Activated CD4-positive, alpha-beta T cell treated with anti-CD3 and anti-CD28 coated beads, Interleukin-2, amount 10 ng/mL, durations not matched to agents 7 days and 5 days (primary cell): ENCODE measurements around the gene SLC9C1. TPM values are rescaled to one million over a fixed set of nuclear protein-coding genes. Genes with fewer than 3 reads are reported as not detected.

ENCODE experiments used
- CTCF ChIA-PET: fragments of 350-600 bp; sonication (Branson Sonifier 250); formaldehyde crosslinking; loops from one replicate; lab custom pipeline; 2021; ENCODE audit warnings: antibody characterized with exemption; lab: Charles Lee
- POLR2A ChIA-PET: fragments of 350-600 bp; sonication (Branson Sonifier 250); formaldehyde crosslinking; loops from one replicate; lab custom pipeline; 2021; ENCODE audit warnings: antibody characterized with exemption; lab: Charles Lee
- DNase-seq: peaks from one replicate; pipeline ENCODE4 v3.0.0-alpha.2; 2020
- H3K27ac Mint-ChIP-seq: one replicate; pipeline ENCODE4 v1.8.0; 2021; ENCODE audit warnings: mild to moderate bottlenecking, moderate library complexity, mixed read lengths
- H3K27me3 Mint-ChIP-seq: one replicate; pipeline ENCODE4 v1.8.0; 2021; ENCODE audit warnings: mixed read lengths
- H3K36me3 Mint-ChIP-seq: one replicate; pipeline ENCODE4 v1.8.0; 2021; ENCODE audit warnings: low read depth, mixed read lengths
- H3K4me1 Mint-ChIP-seq: one replicate; pipeline ENCODE4 v1.8.0; 2021; ENCODE audit warnings: mixed read lengths
- H3K4me3 Mint-ChIP-seq: one replicate; pipeline ENCODE4 v1.8.0; 2021; ENCODE audit warnings: mild to moderate bottlenecking, moderate library complexity, mixed read lengths
- H3K9me3 Mint-ChIP-seq: one replicate; pipeline ENCODE4 v1.8.0; 2021; ENCODE audit warnings: mixed read lengths
- microRNA-seq: library from miRNA; unstranded; fragments of <30 nt; microRNA quantifications from one replicate; pipeline ENCODE4 v1.2.0, GENCODE V29; 2021; ENCODE audit warnings: borderline microRNAs expressed, borderline replicate concordance
- total RNA-seq, 2 experiments: library from RNA; stranded (reverse); gene quantifications; one replicate each; pipeline ENCODE4 v1.2.3, GENCODE V29; 2021

SLC9C1 gene
- total RNA-seq, 2 experiments from 2014 or later = not detected

DNA sequence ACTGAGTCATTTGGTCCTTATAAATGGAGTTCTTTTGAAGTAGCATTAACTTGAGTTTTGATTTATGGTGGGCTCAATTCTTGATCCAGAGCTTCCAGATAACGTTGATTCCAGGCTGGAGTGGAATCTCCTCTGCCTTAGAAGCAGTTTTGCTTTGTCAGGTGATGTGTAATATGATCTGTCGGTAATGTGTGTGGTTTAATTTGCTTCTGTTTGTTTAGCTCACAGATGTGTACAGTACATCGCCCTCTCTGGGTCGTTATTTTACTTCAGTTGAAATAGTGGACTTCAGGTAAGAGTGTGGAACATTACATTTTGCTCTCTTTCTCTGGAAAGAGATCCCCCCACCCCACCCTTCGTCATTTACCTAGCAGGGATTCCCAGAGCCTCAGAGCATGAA is 184.7 kb downstream of the SLC9C1 start:
- no peaks in the 10 kb centered on the region for H3K9me3 Mint-ChIP-seq
- ChIA-PET POLR2A (no interaction called here), CTCF (interaction anchor here (1.5 to 1.6 kb wide), 2 partner anchors 17 to 190 kb away, joined by 3 to 5 read pairs; no protein-coding TSS in a partner anchor)
- peaks cover 15% of the 10 kb centered on the region for H3K36me3 Mint-ChIP-seq
- DNase-seq = no peak
- peaks cover 11% of the 10 kb centered on the region for H3K4me1 Mint-ChIP-seq
- no peaks in the 10 kb centered on the region for H3K27me3 Mint-ChIP-seq
- no peak overlapping the region for H3K27ac Mint-ChIP-seq
- H3K4me3 Mint-ChIP-seq = no peak overlapping the region

DNA sequence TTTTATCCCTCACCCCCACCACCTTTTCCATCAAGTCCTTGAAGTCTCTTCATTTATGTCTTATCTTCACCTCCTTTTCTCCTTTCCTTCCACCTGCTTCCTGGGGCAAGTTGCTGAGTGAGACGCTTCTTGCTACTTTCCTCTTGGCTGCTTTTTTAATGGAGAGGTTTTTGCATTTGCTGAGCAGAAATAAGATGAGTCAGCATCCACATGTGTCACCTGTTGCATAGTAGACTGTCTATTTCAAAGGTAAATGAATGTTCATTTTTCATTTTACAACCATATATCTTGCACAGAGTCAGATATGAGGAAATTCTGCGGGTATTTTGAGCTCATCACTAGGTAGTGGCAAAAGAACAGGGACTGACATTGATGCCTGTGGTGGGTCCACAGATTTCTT is 189.2 kb downstream of the SLC9C1 start:
- CTCF ChIA-PET = interaction anchor here (1.7 kb wide), 1 partner anchor 18 kb away, joined by 3 read pairs; the partner anchor contains the start of gene C3orf52
- peaks cover 15% of the 10 kb centered on the region for H3K36me3 Mint-ChIP-seq
- no peaks in the 10 kb centered on the region for H3K27me3 Mint-ChIP-seq
- POLR2A ChIA-PET = no interaction called here
- no peaks in the 10 kb centered on the region for H3K4me1 Mint-ChIP-seq
- DNase-seq = no peak
- H3K4me3 Mint-ChIP-seq = no peak overlapping the region
- no peaks in the 10 kb centered on the region for H3K9me3 Mint-ChIP-seq
- H3K27ac Mint-ChIP-seq = no peak overlapping the region

DNA sequence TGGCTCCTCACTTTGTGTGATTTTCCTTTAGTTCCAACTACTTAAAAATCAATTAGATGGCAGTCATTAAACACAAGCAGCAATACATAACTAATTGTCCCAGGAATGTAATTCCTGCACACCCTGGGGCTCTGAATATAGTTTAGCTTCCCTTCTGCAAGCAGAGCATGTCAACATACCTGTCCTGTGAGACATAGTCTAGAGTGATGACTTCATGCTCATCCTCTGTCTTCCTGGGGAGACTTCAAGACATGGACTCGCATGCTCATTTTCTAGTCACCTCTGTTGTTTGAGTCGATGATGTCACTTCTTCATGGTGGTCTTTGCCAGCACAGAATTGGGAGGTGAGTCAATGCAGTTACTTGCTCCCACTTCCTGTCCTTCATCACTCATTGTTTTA is 192.1 kb downstream of the SLC9C1 start:
- Mint-ChIP-seq H3K27me3 (no peaks in the 10 kb centered on the region), H3K4me1 (no peaks in the 10 kb centered on the region), H3K36me3 (peaks cover 27% of the 10 kb centered on the region), H3K27ac (no peak overlapping the region), H3K4me3 (no peak overlapping the region), H3K9me3 (no peaks in the 10 kb centered on the region)
- no peak for DNase-seq
- ChIA-PET POLR2A (no interaction called here), CTCF (no interaction called here)

DNA sequence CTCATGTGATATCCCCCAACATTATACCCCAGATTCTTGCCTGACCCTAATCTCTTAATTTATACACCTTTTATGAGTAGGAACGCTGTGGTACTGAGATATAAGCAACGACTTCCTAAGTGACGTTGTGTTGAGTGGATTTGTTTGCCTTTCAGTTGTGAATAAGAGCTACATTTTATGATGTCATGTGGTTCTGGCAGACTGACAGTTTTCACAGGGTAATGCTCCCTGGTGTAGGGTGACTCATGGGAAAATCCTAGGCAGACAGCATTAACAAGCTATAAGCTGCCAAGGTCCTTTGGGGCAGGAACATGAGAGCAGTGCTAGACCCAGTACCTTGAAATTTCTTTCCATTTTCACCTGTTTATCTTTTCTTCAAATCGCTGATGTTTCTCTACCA is 196.6 kb downstream of the SLC9C1 start:
- no peak for DNase-seq
- POLR2A ChIA-PET = no interaction called here
- H3K27me3 Mint-ChIP-seq = no peaks in the 10 kb centered on the region
- H3K27ac Mint-ChIP-seq = no peak overlapping the region
- no peaks in the 10 kb centered on the region for H3K9me3 Mint-ChIP-seq
- H3K4me3 Mint-ChIP-seq = no peak overlapping the region
- CTCF ChIA-PET = interaction anchor here (0.7 to 1.8 kb wide), 2 partner anchors 9 to 10 kb away, joined by 3 to 5 read pairs; partner anchors contain the start of gene C3orf52
- peaks cover 42% of the 10 kb centered on the region for H3K36me3 Mint-ChIP-seq
- H3K4me1 Mint-ChIP-seq = peaks cover 16% of the 10 kb centered on the region

DNA sequence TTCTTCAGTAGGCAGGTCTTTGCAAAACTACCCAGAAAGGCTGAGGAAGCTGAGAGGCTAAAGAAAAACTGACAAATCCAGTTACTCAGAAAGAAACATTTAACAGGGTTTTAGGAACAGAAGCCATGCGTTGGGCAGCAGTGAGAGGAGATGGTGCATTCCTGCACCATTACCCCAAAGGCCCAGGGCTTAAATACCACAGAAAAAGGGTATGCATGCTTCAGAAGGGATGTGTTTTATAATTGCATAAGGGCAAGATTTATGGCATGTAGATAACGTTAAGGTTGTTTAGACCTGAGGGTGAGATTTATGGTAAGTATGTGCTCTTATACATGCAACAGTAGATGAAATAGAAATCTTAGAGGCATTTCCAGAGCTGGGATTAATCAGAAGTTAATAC is 197.8 kb downstream of the SLC9C1 start:
- Mint-ChIP-seq H3K27me3 (no peaks in the 10 kb centered on the region), H3K36me3 (peaks cover 46% of the 10 kb centered on the region), H3K4me3 (no peak overlapping the region), H3K27ac (no peak overlapping the region), H3K4me1 (peaks cover 23% of the 10 kb centered on the region), H3K9me3 (no peaks in the 10 kb centered on the region)
- POLR2A ChIA-PET = no interaction called here
- DNase-seq = no peak
- CTCF ChIA-PET = interaction anchor here (1.3 kb wide), 1 partner anchor 24 kb away, joined by 3 read pairs; no protein-coding TSS in a partner anchor

DNA sequence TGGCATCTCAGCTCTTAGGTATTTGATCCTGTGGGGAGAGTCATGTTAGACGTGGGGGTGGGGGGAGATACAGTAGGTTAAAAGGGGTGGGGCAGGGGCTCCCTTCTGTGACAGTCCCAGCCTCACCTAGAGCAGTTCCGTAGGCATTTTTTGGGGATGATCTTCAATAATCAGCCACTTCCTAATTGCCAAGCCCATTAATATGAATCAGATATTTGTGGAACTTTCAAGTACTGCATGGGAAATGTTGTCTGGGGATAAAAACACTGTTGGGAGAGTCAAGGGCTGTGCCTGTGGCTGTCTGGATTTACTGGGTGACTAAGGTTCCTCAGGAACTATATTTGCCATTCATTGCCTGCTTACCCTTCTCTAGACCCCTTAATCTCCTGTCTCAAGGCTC is 198.3 kb downstream of the SLC9C1 start:
- H3K4me3 Mint-ChIP-seq = no peak overlapping the region

DNA sequence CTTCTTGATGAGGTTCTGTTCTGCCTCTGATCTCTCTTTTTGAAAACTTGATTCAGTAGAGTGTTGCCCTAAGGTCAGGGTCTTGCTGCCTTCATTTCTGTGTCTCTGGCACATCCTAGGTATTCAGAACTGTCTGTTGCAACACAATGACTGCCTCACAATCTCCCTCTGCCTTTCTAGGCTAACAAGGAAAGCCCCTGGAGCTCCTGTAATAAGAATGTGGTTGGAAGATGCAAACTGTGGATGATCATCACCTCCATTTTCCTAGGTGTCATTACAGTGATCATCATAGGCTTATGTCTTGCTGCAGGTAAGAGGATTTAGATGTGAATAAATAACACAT is 200.9 kb downstream of the SLC9C1 start:
- H3K27me3 Mint-ChIP-seq = no peaks in the 10 kb centered on the region
- peaks cover 48% of the 10 kb centered on the region for H3K4me1 Mint-ChIP-seq
- no peak for DNase-seq
- no peak overlapping the region for H3K4me3 Mint-ChIP-seq
- ChIA-PET CTCF (interaction anchor here (1.0 to 1.6 kb wide), 2 partner anchors 16 to 18 kb away, joined by 3 to 5 read pairs; no protein-coding TSS in a partner anchor), POLR2A (no interaction called here)
- H3K27ac Mint-ChIP-seq = peak overlapping the region; percentile 34
- no peaks in the 10 kb centered on the region for H3K9me3 Mint-ChIP-seq
- H3K36me3 Mint-ChIP-seq = peaks cover 43% of the 10 kb centered on the region

More for the DNA sequence above, 198.3 kb downstream of the SLC9C1 start:
- H3K36me3 Mint-ChIP-seq = peaks cover 48% of the 10 kb centered on the region
- H3K27me3 Mint-ChIP-seq = no peaks in the 10 kb centered on the region
- no peak for DNase-seq
- POLR2A ChIA-PET = no interaction called here
- no peak overlapping the region for H3K27ac Mint-ChIP-seq
- H3K4me1 Mint-ChIP-seq = peaks cover 27% of the 10 kb centered on the region
- H3K9me3 Mint-ChIP-seq = no peaks in the 10 kb centered on the region
- CTCF ChIA-PET = interaction anchor here (1.3 kb wide), 1 partner anchor 23 kb away, joined by 3 read pairs; no protein-coding TSS in a partner anchor

DNA sequence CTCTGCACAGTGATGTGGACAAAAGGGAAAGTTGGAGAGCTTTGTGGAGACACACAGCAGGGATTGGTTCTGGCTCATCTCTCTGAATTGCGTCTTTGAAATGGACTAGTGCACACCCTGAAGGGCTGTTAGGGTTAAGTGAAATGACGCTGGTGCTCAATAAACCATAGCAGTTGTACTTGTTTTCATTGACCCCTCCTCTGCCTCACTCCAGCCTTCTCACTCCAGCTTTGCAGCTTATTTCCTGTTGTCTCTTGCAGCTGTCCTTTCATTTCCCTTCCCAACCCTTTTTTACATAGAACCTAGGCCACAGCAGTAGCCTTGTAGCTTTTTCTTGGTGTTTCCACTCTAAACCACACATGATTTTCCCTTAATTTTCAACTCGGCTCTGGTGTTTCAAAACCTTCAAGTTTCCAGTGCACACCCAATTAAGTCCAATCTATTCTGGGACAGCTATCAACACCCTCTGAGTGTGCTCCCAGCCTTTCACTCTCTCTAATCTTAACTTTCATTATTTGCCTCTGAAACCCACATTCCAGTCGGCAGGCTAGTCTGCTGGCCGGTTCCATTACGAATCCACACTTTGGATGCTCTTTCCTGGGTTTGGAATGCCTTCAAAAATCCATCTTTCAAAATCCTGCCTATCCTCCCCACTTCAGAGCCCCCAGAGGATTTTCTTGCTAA is 201.4 kb downstream of the SLC9C1 start:
- DNase-seq = no peak
- ChIA-PET POLR2A (interaction anchor here (0.6 kb wide), 1 partner anchor 494 kb away, joined by 3 read pairs; no protein-coding TSS in a partner anchor), CTCF (interaction anchor here (0.6 to 1.6 kb wide), 6 partner anchors 12 to 1113 kb away, joined by 3 to 5 read pairs (median 4); no protein-coding TSS in a partner anchor)
- Mint-ChIP-seq H3K27me3 (no peaks in the 10 kb centered on the region), H3K36me3 (peaks cover 39% of the 10 kb centered on the region), H3K4me3 (no peak overlapping the region), H3K27ac (peak overlapping the region; percentile 69), H3K4me1 (peaks cover 53% of the 10 kb centered on the region), H3K9me3 (no peaks in the 10 kb centered on the region)

DNA sequence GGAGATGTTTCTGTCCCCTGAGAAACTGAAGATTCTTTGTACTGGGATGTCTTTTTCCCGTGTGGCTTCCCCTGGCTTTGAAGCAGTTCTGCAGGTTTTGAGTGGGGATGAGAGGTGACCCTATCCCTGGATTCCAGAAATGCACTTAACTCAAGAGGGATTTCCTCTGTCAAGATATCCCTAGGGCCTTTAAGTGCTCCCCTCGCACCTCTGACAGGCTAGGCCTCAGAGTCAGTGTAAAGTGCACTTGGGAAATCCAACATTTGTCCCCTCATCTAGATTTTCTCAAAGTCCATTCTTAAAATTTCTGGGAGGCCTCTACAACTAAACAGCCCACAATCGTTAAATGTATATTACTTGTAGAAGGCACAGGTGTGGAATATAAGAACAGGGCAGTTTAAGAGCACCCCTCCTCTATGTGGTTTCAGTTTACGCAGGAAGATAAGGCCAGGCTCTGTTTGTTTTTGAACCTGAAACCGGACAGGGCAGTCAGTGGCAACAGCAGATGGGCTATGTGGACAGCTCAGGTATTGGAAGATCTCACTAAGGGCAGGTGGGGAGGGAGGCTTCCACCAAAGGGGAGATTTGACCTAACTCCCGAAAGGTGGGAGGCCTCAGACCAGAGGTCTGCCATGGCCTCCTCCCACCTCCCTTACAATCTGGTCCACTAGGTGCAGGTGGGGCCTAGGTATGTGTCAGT is 203.0 kb downstream of the SLC9C1 start:
- POLR2A ChIA-PET = no interaction called here
- Mint-ChIP-seq H3K4me3 (no peak overlapping the region), H3K27ac (peak overlapping the region; percentile 51), H3K9me3 (no peaks in the 10 kb centered on the region), H3K27me3 (no peaks in the 10 kb centered on the region), H3K36me3 (peaks cover 34% of the 10 kb centered on the region), H3K4me1 (peaks cover 67% of the 10 kb centered on the region)
- CTCF ChIA-PET = interaction anchor here (1.5 kb wide), 1 partner anchor 16 kb away, joined by 4 read pairs; no protein-coding TSS in a partner anchor
- no peak for DNase-seq

Small RNA genes within 50 kb of the gene (microRNA-seq; reads per million reads assigned to microRNA genes)
- gene MIR567 = not detected

Other genes starting within 250 kb of the SLC9C1 start
- gene C3orf52, start 207.8 kb downstream of the SLC9C1 start, total RNA-seq = 1 to 10 TPM; 9.2 to 9.5 TPM
- gene GCSAM, start 161.0 kb downstream of the SLC9C1 start, total RNA-seq = 1 to 10 TPM; 9.3 to 9.9 TPM
- gene CD200, start 38.9 kb upstream of the SLC9C1 start, total RNA-seq = 1 to 10 TPM; 4.0 to 5.2 TPM
- gene BTLA, start 205.3 kb upstream of the SLC9C1 start, total RNA-seq = 10 to 100 TPM; 43.1 to 47.5 TPM